Loucy (cell line): Measurements from ENCODE around the gene NLGN1.

Source experiments
- H2AFZ ChIP-seq: fragments of 200-600 bp; sonication (generic); 2 replicates; pipeline ENCODE4 v1.6.0; 2016; ENCODE audit warnings: antibody characterized with exemption, mild to moderate bottlenecking, low read length, moderate library complexity
- H3F3A ChIP-seq: fragments of 200-600 bp; 2 replicates; pipeline ENCODE4 v1.6.0; 2016; ENCODE audit warnings: antibody characterized with exemption, low read depth, mild to moderate bottlenecking
- H3K27me3 ChIP-seq: fragments of 200-600 bp; sonication (generic); 2 replicates; pipeline ENCODE4 v1.6.1; 2014; ENCODE audit warnings: low read length, mild to moderate bottlenecking; ENCODE audit not compliant: insufficient read depth, poor library complexity, severe bottlenecking
- H3K36me3 ChIP-seq: fragments of 200-600 bp; sonication (generic); 2 replicates; pipeline ENCODE4 v1.6.1; 2016; ENCODE audit warnings: low read length; ENCODE audit not compliant: insufficient read depth
- H3K4me1 ChIP-seq: fragments of 200-600 bp; sonication (generic); 2 replicates; pipeline ENCODE4 v1.5.1; 2014; ENCODE audit warnings: low read length, mild to moderate bottlenecking; ENCODE audit not compliant: insufficient read depth, poor library complexity, severe bottlenecking
- H3K4me2 ChIP-seq: fragments of 200-600 bp; sonication (generic); 2 replicates; pipeline ENCODE4 v1.6.0; 2014; ENCODE audit warnings: antibody characterized with exemption, low read length, low read depth, mild to moderate bottlenecking; ENCODE audit not compliant: poor library complexity, severe bottlenecking
- H3K4me3 ChIP-seq: fragments of 200-600 bp; sonication (generic); 2 replicates; pipeline ENCODE4 v1.5.1; 2014; ENCODE audit warnings: low read length, mild to moderate bottlenecking, mixed read lengths; ENCODE audit not compliant: poor library complexity, severe bottlenecking
- H3K79me2 ChIP-seq: fragments of 200-600 bp; sonication (generic); 2 replicates; pipeline ENCODE4 v1.6.1; 2014; ENCODE audit warnings: low read length; ENCODE audit not compliant: insufficient read depth
- H3K9ac ChIP-seq: fragments of 200-600 bp; sonication (generic); 2 replicates; pipeline ENCODE4 v1.6.0; 2014; ENCODE audit warnings: mild to moderate bottlenecking, low read depth, low read length, moderate library complexity; ENCODE audit not compliant: poor library complexity, severe bottlenecking
- H3K9me2 ChIP-seq: fragments of 200-600 bp; sonication (generic); replicated peaks from 2 replicates; pipeline ENCODE4 v1.6.1; 2016; ENCODE audit warnings: low read depth, low read length, mixed read lengths
- H3K9me3 ChIP-seq: fragments of 200-600 bp; sonication (generic); 2 replicates; pipeline ENCODE4 v1.6.1; 2014; ENCODE audit warnings: mild to moderate bottlenecking, antibody characterized with exemption, low read length, low read depth; ENCODE audit not compliant: insufficient read depth
- H4K20me1 ChIP-seq: fragments of 200-600 bp; sonication (generic); 2 replicates; pipeline ENCODE4 v1.6.0; 2014; ENCODE audit warnings: antibody characterized with exemption, low read length, mild to moderate bottlenecking; ENCODE audit not compliant: insufficient read depth, poor library complexity, severe bottlenecking
- EZH2phosphoT487 ChIP-seq: fragments of 200-600 bp; IDR thresholded peaks from 2 replicates; pipeline ENCODE4 v1.6.1; 2018; ENCODE audit warnings: antibody characterized with exemption, mild to moderate bottlenecking, moderate library complexity, borderline replicate concordance
- TF ChIP-seq, protein P1 (sequence below): fragments of 200-600 bp; sonication (generic); conservative IDR thresholded peaks from 2 replicates; pipeline ENCODE4 v1.5.1; 2014; ENCODE audit warnings: mild to moderate bottlenecking, antibody characterized with exemption, low read length

NLGN1 gene

DNA sequence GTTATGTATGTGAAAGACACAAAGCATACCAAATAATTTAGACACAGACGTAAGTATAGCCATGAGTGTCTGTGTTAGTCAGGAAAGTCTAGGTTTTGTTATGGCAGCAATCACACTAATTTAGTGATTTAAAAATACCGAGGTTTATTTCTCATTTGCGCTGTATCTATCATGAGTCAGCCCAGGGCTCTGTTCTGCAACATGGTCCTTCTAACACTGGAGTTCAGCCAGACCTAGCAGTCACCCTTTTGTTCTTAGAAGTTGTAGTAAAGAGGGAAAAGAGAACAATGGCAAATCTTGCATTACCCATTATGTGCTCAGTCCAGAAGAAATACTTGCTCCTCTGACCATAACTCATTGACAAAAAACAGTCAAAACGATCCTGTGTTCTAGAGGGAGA, 311.5 kb downstream of the NLGN1 start:
- no peaks in the 10 kb centered on the region for H3K9me2 ChIP-seq
- H4K20me1 ChIP-seq: no peaks in the 10 kb centered on the region
- H3K79me2 ChIP-seq: no peaks in the 10 kb centered on the region
- TF ChIP-seq, protein P1, sequence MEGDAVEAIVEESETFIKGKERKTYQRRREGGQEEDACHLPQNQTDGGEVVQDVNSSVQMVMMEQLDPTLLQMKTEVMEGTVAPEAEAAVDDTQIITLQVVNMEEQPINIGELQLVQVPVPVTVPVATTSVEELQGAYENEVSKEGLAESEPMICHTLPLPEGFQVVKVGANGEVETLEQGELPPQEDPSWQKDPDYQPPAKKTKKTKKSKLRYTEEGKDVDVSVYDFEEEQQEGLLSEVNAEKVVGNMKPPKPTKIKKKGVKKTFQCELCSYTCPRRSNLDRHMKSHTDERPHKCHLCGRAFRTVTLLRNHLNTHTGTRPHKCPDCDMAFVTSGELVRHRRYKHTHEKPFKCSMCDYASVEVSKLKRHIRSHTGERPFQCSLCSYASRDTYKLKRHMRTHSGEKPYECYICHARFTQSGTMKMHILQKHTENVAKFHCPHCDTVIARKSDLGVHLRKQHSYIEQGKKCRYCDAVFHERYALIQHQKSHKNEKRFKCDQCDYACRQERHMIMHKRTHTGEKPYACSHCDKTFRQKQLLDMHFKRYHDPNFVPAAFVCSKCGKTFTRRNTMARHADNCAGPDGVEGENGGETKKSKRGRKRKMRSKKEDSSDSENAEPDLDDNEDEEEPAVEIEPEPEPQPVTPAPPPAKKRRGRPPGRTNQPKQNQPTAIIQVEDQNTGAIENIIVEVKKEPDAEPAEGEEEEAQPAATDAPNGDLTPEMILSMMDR: no peak
- TF ChIP-seq EZH2phosphoT487: no peak
- H3K4me2 ChIP-seq: no peak overlapping the region
- no peaks in the 10 kb centered on the region for H3K36me3 ChIP-seq
- no peaks in the 10 kb centered on the region for H3F3A ChIP-seq
- no peaks in the 10 kb centered on the region for H3K27me3 ChIP-seq
- H2AFZ ChIP-seq: no peak overlapping the region
- no peak overlapping the region for H3K4me3 ChIP-seq
- H3K9ac ChIP-seq: no peak overlapping the region
- no peaks in the 10 kb centered on the region for H3K4me1 ChIP-seq
- no peaks in the 10 kb centered on the region for H3K9me3 ChIP-seq

DNA sequence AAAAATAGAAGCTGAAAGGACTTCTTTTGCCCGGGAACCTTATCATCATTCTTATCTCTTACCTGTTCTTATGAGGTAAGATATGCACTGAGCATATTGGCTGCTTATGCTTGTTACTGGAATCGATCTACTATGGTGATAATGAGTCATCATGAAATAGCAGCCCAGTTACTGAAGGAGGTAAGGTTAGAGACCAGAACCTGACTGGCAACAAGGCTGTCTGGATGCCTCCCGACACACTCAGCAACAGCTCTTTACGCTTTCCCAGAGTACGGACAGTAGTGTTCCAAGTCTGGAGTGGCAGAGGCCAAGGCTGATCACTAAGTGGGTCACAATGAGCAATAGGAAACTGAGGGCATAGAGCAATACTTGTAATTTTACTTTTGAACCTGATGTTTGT, 314.1 kb downstream of the NLGN1 start:
- no peaks in the 10 kb centered on the region for H3K27me3 ChIP-seq
- no peaks in the 10 kb centered on the region for H4K20me1 ChIP-seq
- TF ChIP-seq, protein P1: no peak
- TF ChIP-seq EZH2phosphoT487: no peak
- no peaks in the 10 kb centered on the region for H3K36me3 ChIP-seq
- H3K9me2 ChIP-seq: no peaks in the 10 kb centered on the region
- no peak overlapping the region for H3K4me2 ChIP-seq
- no peaks in the 10 kb centered on the region for H3F3A ChIP-seq
- H3K9ac ChIP-seq: no peak overlapping the region
- H3K4me3 ChIP-seq: no peak overlapping the region
- H2AFZ ChIP-seq: no peak overlapping the region
- H3K9me3 ChIP-seq: no peaks in the 10 kb centered on the region
- no peaks in the 10 kb centered on the region for H3K79me2 ChIP-seq
- no peaks in the 10 kb centered on the region for H3K4me1 ChIP-seq

DNA sequence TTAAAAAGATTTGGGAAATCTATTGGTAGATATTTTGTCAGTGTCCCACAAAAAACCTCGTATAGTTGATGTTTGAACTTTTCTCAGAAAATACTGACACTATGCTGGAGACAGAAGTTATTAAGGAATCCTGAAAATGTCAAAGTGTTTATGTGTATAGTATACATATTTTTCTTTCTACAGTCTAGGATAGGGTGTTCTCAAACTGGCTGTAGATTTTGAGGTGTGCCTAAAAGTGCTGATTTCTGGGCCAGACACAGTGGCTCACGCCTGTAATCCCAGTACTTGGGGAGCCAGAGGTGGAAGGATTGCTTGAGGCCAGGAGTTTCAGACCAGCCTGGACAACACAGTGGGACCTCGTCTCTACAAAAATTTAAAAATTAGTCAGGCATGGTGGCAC, 322.0 kb downstream of the NLGN1 start:
- Histone ChIP-seq H3K9me2 (no peaks in the 10 kb centered on the region), H4K20me1 (no peaks in the 10 kb centered on the region), H3K27me3 (no peaks in the 10 kb centered on the region), H3K4me2 (no peak overlapping the region), H3F3A (no peaks in the 10 kb centered on the region), H2AFZ (no peak overlapping the region), H3K36me3 (no peaks in the 10 kb centered on the region), H3K4me1 (no peaks in the 10 kb centered on the region), H3K9ac (no peak overlapping the region), H3K4me3 (no peak overlapping the region), H3K9me3 (no peaks in the 10 kb centered on the region), H3K79me2 (no peaks in the 10 kb centered on the region)
- TF ChIP-seq EZH2phosphoT487: no peak
- TF ChIP-seq, protein P1: no peak
